Activated naive CD4-positive, alpha-beta T cell (primary cell): ENCODE results near the gene USP4.
"Not testable (repeated sequence)": the region's sequence is repeated elsewhere in the genome, so short reads cannot be mapped to it uniquely, and the experiment has no call there.

ENCODE experiments used
- DNase-seq, 4 experiments: peaks; one replicate each; lab custom pipeline; 2025; lab: John Stamatoyannopoulos, UW

Gene USP4

GRCh38 chr3:49248840-49249227 lies 91.0 kb downstream of the USP4 start:
- no peak for DNase-seq

GRCh38 chr3:49244581-49245205 lies 95.2 kb downstream of the USP4 start:
- DNase-seq = no peak

DNA sequence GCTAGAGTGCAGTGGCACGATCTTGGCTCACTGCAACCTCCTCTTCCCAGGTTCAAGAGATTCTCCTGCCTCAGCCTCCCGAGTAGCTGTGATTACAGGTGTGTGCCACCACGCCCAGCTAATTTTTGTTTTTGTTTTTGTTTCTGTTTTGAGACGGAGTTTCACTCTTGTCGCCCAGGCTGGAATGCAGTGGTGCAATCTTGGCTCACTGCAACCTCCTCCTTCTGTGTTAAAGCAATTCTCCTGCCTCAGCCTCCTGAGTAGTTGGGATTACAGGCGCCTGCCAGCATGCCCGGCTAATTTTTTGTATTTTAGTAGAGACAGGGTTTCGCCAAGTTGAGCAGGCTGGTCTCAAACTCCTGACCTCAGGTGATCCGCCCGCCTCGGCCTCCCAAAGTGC lies 99.8 kb downstream of the USP4 start:
- DNase-seq = not testable (repeated sequence)

DNA sequence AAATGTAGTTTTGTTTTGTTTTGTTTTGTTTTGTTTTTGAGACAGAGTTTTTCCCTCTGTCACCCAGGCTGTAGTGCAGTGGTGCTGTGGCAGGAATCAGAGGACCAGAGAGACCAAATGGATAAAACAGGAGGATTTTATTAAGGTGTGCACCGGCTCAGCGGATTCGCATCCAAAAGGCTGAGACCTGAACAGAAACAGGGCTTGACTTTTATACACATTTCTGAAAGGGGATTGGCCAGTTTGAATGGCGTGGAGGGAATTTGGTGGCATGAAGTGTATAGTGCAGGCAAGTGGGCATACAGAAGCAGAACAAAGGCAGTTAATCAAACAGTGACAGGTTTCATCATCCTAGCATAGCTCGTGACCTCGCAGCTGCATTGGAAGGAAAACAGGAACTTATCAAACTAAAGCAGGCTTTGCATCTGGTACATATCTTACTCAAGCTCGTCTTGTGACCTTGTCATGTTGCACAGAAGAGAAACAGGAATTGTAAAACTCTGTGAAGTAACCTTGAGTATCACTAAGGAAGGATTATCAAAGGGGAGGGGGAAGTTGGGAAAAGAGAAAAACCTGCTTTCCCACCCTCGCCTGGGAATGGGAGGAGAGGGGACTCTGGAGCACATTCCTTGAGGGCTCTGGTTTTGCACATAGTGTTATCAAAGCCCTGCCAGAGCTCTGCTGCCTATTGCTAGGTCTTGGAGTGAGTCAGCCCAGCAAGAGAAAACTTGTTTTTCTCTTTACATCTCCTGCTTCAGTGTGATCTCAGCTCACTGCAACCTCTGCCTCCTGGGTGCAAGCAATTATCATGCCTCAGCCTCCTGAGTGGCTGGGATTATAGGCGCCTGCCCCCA lies 101.4 kb downstream of the USP4 start:
- no peak for DNase-seq

- no peak for DNase-seq
Measured at GRCh38 chr3:49237344-49237743, 102.5 kb downstream of the USP4 start.

DNA sequence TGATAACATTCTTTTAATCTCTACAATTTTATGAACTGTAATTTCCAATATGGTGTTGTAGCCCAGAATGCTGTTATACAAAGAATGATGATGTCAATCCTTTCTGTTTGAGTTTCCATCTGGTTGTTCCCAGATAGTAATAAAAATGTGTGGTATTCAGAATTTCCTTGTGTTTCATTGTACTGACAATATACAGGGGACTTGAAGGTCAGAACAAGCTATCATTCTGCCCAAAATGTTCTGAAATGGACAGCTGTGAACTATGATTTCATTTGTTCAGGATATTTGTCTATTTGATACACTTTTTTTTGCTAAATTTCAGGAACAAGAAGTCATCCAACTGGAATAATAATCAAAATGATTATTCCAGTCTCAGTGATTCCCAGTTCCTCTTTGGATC lies 103.6 kb downstream of the USP4 start:
- no peak for DNase-seq

DNA sequence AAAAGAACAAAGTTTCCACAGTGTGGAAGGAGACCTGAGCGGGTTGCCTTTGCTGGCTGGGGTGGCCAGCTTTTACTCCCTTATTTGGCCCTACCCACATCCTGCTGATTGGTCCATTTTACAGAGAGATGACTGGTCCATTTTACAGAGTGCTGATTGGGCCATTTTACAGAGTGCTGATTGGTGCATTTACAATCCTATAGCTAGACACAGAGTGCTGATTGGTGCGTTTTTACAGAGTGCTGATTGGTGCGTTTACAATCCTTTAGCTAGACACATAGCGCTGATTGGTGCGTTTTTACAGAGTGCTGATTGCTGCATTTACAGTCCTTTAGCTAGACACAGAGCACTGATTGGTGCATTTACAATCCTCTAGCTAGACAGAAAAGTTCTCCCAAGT lies 111.0 kb downstream of the USP4 start:
- DNase-seq = not testable (repeated sequence)
